A549 (cell line): Measurements from ENCODE around the gene SAMM50.

Experiments
- BHLHE40 ChIP-seq: IDR thresholded peaks from 2 replicates; pipeline ENCODE4 v1.6.1; 2012; ENCODE audit warnings: low read depth, low read length, inconsistent platforms
- CEBPB ChIP-seq, 2 experiments: fragments of >200 bp in 1 of 2; sonication (Bioruptor Twin) in 1 of 2; formaldehyde crosslinking in 1 of 2; IDR thresholded peaks; 2 replicates each; pipeline ENCODE4 v1.6.1; 2012 to 2016
- TF ChIP-seq, protein P1 (sequence below): IDR thresholded peaks from 2 replicates; pipeline ENCODE4 v1.6.1; 2012
- TF ChIP-seq, protein P2 (sequence below): fragments of >200 bp; sonication (Bioruptor Twin); formaldehyde crosslinking; IDR thresholded peaks from 3 replicates; pipeline ENCODE4 v1.5.1; 2016

DNA sequence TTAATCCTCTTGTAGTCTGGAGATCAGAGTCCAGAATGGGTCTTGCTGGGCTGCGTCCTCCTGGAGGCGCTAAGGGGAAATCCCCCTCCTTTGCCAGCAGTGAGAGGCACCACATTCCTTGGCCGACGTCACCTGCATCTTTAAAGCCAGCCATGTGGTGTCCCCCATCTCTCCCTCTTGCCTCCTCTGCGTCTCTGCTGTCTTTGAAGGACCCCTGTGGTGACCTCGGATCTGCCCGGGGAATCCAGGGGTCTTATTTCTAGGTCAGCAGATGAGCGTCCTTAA is 41.7 kb downstream of the SAMM50 start:
- TF ChIP-seq BHLHE40 (no peak), CEBPB (IDR thresholded peaks at IDR 0.05) (no peak)
- TF ChIP-seq, protein P1, sequence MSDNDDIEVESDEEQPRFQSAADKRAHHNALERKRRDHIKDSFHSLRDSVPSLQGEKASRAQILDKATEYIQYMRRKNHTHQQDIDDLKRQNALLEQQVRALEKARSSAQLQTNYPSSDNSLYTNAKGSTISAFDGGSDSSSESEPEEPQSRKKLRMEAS, result no peak
- TF ChIP-seq, protein P2, sequence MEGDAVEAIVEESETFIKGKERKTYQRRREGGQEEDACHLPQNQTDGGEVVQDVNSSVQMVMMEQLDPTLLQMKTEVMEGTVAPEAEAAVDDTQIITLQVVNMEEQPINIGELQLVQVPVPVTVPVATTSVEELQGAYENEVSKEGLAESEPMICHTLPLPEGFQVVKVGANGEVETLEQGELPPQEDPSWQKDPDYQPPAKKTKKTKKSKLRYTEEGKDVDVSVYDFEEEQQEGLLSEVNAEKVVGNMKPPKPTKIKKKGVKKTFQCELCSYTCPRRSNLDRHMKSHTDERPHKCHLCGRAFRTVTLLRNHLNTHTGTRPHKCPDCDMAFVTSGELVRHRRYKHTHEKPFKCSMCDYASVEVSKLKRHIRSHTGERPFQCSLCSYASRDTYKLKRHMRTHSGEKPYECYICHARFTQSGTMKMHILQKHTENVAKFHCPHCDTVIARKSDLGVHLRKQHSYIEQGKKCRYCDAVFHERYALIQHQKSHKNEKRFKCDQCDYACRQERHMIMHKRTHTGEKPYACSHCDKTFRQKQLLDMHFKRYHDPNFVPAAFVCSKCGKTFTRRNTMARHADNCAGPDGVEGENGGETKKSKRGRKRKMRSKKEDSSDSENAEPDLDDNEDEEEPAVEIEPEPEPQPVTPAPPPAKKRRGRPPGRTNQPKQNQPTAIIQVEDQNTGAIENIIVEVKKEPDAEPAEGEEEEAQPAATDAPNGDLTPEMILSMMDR, result no peak
